Fibroblast of skin of right biceps (primary cell): Measurements from ENCODE around the gene ATXN1.

Experiments
- DNase-seq: peaks from one replicate; pipeline ENCODE4 v3.0.0-alpha.2; 2013

Gene ATXN1

GRCh38 chr6:16345449-16346330, 415.6 kb downstream of the ATXN1 start:
- DNase-seq: peak; percentile 95

GRCh38 chr6:16344756-16345155, 416.5 kb downstream of the ATXN1 start:
- DNase-seq: peak; percentile 84

DNA sequence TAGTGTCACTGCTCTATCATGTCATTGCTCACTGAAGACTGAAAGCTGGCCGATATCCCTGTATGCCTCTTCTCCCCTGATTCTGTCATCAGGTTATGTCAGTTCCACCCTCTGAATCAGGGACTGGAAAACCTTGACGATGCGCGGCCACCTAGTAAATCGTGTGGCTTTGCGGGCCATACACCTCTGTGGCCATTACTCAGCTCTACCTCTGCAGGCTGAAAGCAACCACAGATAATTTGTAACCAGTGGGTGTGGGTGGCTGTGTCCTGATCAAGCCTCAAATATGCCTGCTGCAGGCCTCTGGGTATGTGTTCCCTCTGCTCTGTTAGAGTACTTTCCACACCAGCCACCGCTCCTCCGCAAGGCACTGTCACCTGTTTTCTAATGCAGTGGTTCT, 417.7 kb downstream of the ATXN1 start:
- DNase-seq: no peak

DNA sequence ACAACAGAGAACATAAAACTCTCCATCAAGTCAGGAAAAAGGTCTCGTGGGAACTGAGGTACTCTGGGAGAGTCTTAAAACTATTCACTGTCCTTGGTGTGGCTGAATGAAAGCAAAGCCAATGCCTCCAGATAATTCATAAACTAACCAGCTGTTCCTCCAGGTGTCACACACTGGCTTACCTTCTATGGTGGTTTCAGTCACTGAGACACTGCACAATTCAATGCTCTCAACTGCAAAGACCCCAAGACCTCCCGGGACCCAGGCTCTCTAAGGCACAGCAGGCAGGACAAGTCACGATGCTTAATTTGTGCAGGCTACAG, 422.0 kb downstream of the ATXN1 start:
- DNase-seq: no peak

GRCh38 chr6:16338577-16339264, 422.5 kb downstream of the ATXN1 start:
- DNase-seq: peak; percentile 100

GRCh38 chr6:16337295-16337975, 423.8 kb downstream of the ATXN1 start:
- peak; percentile 99 for DNase-seq

- DNase-seq: no peak
Measured at GRCh38 chr6:16336911-16337294, 424.4 kb downstream of the ATXN1 start.

DNA sequence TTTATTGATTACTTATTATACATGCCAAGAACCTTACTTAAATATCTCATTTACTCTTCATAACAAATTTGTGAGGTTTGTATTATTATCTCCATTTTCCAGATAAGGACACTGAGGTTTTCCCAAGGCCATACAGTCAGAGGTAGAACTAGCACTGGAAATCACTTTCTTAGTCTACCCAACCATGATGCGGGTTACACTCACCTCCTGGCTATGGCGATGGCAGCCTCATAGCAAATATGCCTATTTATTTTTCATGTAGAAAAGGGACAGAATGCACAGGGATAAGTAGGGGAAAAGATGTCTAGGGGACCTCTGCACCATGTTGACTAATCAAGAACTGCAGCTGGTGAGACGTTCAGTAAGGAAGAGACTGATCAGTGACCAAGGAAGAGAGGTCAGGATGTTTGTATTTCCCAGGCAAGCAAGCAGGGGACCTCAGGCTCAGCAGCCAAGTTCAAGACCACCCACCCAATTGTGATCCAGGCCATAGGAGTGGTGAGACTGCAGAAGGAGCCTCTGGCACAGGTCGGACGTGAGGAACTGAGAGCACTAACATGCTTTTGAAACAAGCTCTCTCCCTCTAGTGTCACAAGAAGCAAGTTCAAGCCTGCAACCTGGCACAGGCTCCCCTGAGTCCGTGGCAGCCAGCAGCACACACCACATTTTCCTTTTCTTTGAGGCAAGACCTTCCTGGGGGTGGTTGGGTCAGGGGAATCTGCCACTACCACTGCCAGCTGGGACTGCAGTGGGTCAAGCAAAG, 425.0 kb downstream of the ATXN1 start:
- DNase-seq: no peak

DNA sequence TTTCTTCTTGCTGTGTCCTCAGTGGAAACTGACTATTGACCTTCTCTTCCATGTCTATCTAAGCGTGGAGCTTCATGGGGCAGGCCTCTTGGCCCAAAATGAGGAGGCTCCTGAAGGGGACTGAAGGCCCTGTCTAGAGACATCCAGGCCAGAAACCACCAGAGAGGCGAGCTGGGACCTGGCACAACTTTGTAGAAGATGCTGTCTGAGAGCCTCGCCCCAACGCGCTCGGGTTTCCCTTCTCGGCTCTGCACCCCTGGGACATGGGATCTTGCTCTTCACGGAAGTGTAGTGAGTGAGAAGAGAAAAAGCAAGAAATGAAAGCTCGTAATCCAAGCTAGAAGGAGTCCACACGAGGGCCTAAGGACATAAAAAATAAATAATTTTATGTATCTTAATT, 426.1 kb downstream of the ATXN1 start:
- DNase-seq: no peak

DNA sequence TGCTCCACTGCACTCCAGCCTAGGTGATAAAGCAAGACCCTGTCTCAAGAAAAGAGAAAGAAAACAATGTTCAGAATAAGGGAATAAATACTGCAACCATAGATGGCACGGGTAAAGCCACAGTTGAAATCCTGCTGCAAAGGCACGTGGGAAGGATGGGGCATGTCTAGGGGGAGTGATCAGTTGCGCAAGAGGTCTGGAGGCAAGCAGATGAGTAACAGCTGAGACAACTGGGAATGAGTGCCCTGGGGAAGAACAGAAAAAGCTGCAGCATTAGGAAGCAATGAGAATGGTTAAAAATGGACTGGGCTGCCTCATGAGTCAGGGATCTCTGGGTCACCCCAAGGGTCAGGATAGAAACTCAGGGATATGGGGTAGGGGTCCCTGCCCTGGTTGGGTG, 426.6 kb downstream of the ATXN1 start:
- peak; percentile 92 for DNase-seq

DNA sequence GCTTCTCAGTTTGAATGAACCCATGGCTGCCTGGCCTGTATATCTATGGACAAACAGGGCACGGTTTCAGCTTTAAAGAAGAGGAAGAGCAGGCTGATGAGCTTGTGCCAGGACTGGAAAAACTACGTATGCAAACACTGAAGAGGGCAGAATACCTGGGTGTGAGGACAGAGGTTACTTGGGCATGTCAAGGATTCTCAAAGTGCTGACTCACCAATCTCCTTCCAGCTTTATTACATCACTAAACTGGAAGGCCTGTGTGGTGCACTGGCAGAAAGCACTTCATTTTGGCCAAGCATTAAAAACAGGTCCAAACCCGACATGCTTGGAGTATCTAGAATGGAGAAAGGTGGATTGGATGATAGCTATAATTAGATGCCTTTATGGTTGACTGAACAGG, 427.7 kb downstream of the ATXN1 start:
- peak; percentile 62 for DNase-seq

- DNase-seq: peak; percentile 72
Measured at GRCh38 chr6:16332175-16332542, 429.1 kb downstream of the ATXN1 start.

GRCh38 chr6:16331384-16332174, 429.7 kb downstream of the ATXN1 start:
- peak; percentile 79 for DNase-seq

- no peak for DNase-seq
Measured at GRCh38 chr6:16329233-16329632, 432.0 kb downstream of the ATXN1 start.

- DNase-seq: no peak
Measured at GRCh38 chr6:16327777-16328325, 433.4 kb downstream of the ATXN1 start.

- no peak for DNase-seq
Measured at GRCh38 chr6:16326971-16327776, 434.1 kb downstream of the ATXN1 start.

- no peak for DNase-seq
Measured at GRCh38 chr6:16326531-16326930, 434.7 kb downstream of the ATXN1 start.

GRCh38 chr6:16324606-16325225, 436.5 kb downstream of the ATXN1 start:
- peak; percentile 42 for DNase-seq

DNA sequence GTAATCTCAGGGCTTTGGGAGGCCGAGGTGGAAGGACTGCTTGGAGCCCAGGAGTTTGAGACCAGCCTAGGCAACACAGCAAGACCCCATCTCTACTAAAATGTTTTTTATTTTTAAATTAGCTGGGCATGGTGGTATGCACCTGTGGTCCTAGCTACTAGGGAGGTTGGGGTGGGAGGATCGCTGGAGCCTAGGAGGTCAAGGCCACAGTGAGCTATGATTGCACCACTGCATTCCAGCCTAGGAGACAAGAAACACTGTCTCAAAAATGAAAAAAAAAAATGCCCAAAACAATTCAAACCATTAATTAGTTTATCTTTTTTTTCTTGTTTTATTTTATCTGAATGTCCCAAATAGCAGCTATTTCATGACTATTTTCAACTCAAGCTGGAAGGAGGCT, 437.1 kb downstream of the ATXN1 start:
- no peak for DNase-seq

DNA sequence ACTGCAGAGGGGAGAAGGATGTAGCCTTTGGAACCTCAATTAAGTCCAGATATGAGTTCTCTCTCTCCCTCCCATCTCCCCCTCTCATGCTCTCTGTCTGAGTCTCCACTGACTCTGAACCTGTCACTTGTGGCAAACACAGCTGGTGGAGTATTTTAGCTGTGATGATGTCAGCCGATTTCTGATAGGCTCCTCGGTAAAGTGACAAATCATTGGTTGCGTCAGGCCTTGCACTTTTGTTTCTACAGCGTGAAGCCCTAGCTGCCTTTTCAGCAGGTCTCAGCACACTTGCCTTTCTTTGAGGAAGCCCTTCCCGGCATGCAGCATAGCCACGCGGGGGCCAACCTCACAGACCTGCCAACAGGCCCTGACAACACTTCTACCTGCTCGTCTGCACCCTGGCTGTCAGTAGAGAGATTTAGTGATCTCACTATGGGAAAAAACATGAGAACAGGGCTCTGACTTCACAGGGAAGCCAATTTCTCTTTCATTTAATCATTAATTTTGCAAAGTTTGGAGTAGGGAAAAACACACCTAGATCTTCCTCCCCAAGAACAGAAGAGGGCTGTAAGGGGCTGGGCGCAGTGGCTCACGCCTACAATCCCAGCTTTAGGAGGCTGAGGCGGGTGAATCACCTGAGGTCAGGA, 438.5 kb downstream of the ATXN1 start:
- DNase-seq: peak; percentile 91
